K562 (cell line): ENCODE measurements around the gene ANKRD11. TPM values are rescaled to one million over a fixed set of nuclear protein-coding genes. Genes with fewer than 3 reads are reported as not detected.

Source experiments
- CREB3 ChIP-seq: fragments of 450-650 bp; conservative IDR thresholded peaks from 2 replicates; pipeline ENCODE4 v1.6.1; 2016; ENCODE audit warnings: missing genetic modification characterization, low read depth, mild to moderate bottlenecking, missing compliant biosample characterization, moderate library complexity
- HNRNPUL1 ChIP-seq: fragments of 200-400 bp; formaldehyde crosslinking; IDR thresholded peaks from 2 replicates; pipeline ENCODE4 v1.6.1; 2017; ENCODE audit warnings: low read length
- JUND ChIP-seq, 2 experiments: IDR thresholded peaks; 2 replicates in 1 of 2; 3 replicates in 1 of 2; pipeline ENCODE4 v1.6.1; 2011; ENCODE audit warnings: borderline replicate concordance in 2 of 2, low read depth in 2 of 2, low read length in 2 of 2, improper control_type of control experiment in 1 of 2, missing biosample characterization in 1 of 2, missing genetic modification characterization in 1 of 2, missing genetic modification reagents in 1 of 2
- MEF2A ChIP-seq: IDR thresholded peaks from 2 replicates; pipeline ENCODE4 v1.6.1; 2011; ENCODE audit warnings: low read depth, mild to moderate bottlenecking, low read length, moderate library complexity; ENCODE audit not compliant: control insufficient read depth
- NFE2 ChIP-seq: IDR thresholded peaks from 2 replicates; pipeline ENCODE4 v1.6.1; 2014; ENCODE audit warnings: antibody characterized with exemption, low read depth
- RBM22 ChIP-seq: fragments of 200-400 bp; formaldehyde crosslinking; IDR thresholded peaks from 2 replicates; pipeline ENCODE4 v1.6.1; 2018; ENCODE audit warnings: low read length, low read depth; ENCODE audit not compliant: poor library complexity, severe bottlenecking
- SP1 ChIP-seq: sonication (generic); formaldehyde crosslinking; IDR thresholded peaks from 2 replicates; pipeline ENCODE4 v1.8.1; 2022; ENCODE audit warnings: mild to moderate bottlenecking, missing genetic modification reagents
- TFAP4 ChIP-seq: sonication (generic); formaldehyde crosslinking; IDR thresholded peaks from 2 replicates; pipeline ENCODE4 v1.8.0; 2022; ENCODE audit warnings: missing genetic modification reagents, mild to moderate bottlenecking, moderate library complexity, borderline replicate concordance
- XRCC5 ChIP-seq: fragments of 200-400 bp; formaldehyde crosslinking; IDR thresholded peaks from 2 replicates; pipeline ENCODE4 v1.6.1; 2017; ENCODE audit warnings: low read depth, mild to moderate bottlenecking, low read length
- YBX1 ChIP-seq: fragments of 450-650 bp; IDR thresholded peaks from 2 replicates; pipeline ENCODE4 v1.7.1; 2016; ENCODE audit warnings: mild to moderate bottlenecking
- ZBTB9 ChIP-seq: fragments of 450-650 bp; formaldehyde crosslinking; IDR thresholded peaks from 2 replicates; pipeline ENCODE4 v1.4.0; 2020; ENCODE audit warnings: mild to moderate bottlenecking, moderate library complexity
- ZFP1 ChIP-seq: fragments of 450-650 bp; formaldehyde crosslinking; IDR thresholded peaks from 2 replicates; pipeline ENCODE4 v1.4.0; 2020; ENCODE audit warnings: mild to moderate bottlenecking, mixed read lengths
- polyA plus RNA-seq, 8 experiments: library from polyadenylated mRNA; depleted of rRNA in 4 of 8; stranded (reverse) in 5 of 8; unstranded in 3 of 8; fragments of >200 nt; fragmentation: Nextera tagmentation in 2 of 8; fragmentation: Illumina TruSeq in 1 of 8; extraction: Ambion mirVana in 2 of 8; extraction: Trizol in 1 of 8; gene quantifications; 2 replicates each; pipeline versions ENCODE4 v1.2.1 to v1.2.3, GENCODE V29; 2011 to 2014; ENCODE audit warnings: inconsistent platforms in 1 of 8, missing spikeins in 1 of 8
- total RNA-seq, 7 experiments: library from RNA; depleted of rRNA in 6 of 7; stranded (reverse); fragments of >200 nt in 6 of 7; fragmentation: Illumina TruSeq in 2 of 7; extraction: Trizol in 2 of 7; gene quantifications; 2 replicates each; pipeline versions ENCODE4 v1.2.1 to v1.2.3, GENCODE V29; 2011 to 2021; ENCODE audit warnings: low replicate concordance in 1 of 7

The ANKRD11 gene
- total and polyA plus RNA-seq, 9 of the 15 experiments (the other 6 are each of a cell fraction or from before 2014, with no cell fraction given) = 4.7 to 126 (median 31.7) TPM

GRCh38 chr16:89319886-89320781, 170.2 kb downstream of the ANKRD11 start (continued):
- TF ChIP-seq MEF2A = peak; percentile 79; the same call in 1 of the 2 replicates
- TF ChIP-seq YBX1 = no peak
- TF ChIP-seq TFAP4 = peak; percentile 40; the same call in 1 of the 2 replicates
- TF ChIP-seq ZFP1 (CRISPR knock-in tag) = no peak
- TF ChIP-seq JUND (IDR thresholded peaks at IDR 0.05; ENCODE audit: borderline replicate concordance, low read depth, low read length) = peak; percentile 60
- peak; percentile 40; the same call in 1 of the 3 replicates for TF ChIP-seq JUND (tag; IDR thresholded peaks at IDR 0.05; ENCODE audit: borderline replicate concordance, low read depth, low read length)
- no peak for TF ChIP-seq HNRNPUL1
- TF ChIP-seq CREB3 (tag) = no peak
- 0 out of 2 replicates have a peak, but pooled peaks have one; percentile 53 for TF ChIP-seq XRCC5
- TF ChIP-seq RBM22 = peak; percentile 67
- peak; percentile 92 for TF ChIP-seq NFE2
- TF ChIP-seq ZBTB9 (CRISPR knock-in tag) = no peak
- TF ChIP-seq SP1 (CRISPR knock-in tag) = no peak
